Stomach smooth muscle (tissue), 2 donors: ENCODE data around the gene CLPTM1L.
"Not testable (repeated sequence)": the region's sequence is repeated elsewhere in the genome, so short reads cannot be mapped to it uniquely, and the experiment has no call there.

ENCODE experiments used
- H3K27ac ChIP-seq: one replicate; pipeline ENCODE4 v1.7.0; 2013; ENCODE audit warnings: mild to moderate bottlenecking, low read length, inconsistent platforms
- H3K27me3 ChIP-seq, 2 donors: one replicate each; pipeline ENCODE4 v1.7.0; 2013; ENCODE audit warnings: low read length in 2 of 2; ENCODE audit not compliant: insufficient read depth in 2 of 2, control insufficient read depth in 1 of 2
- H3K36me3 ChIP-seq, 2 donors: one replicate each; pipeline ENCODE4 v1.7.0; 2013; ENCODE audit warnings: low read length in 2 of 2; ENCODE audit not compliant: control insufficient read depth in 2 of 2, insufficient read depth in 2 of 2
- H3K4me1 ChIP-seq: one replicate; pipeline ENCODE4 v1.7.0; 2013; ENCODE audit warnings: low read length; ENCODE audit not compliant: control insufficient read depth, insufficient read depth
- H3K4me3 ChIP-seq, 2 donors: one replicate each; pipeline ENCODE4 v1.7.0; 2013; ENCODE audit warnings: low read length in 2 of 2
- H3K9ac ChIP-seq, 2 donors: one replicate each; pipeline ENCODE4 v1.7.0; 2013; ENCODE audit warnings: low read length in 2 of 2, mild to moderate bottlenecking in 1 of 2
- H3K9me3 ChIP-seq, 2 donors: one replicate each; pipeline ENCODE4 v1.7.0; 2013; ENCODE audit warnings: low read length in 2 of 2; ENCODE audit not compliant: control insufficient read depth in 2 of 2
- donor health status: healthy.
- donor health status: Pancreatic carcinoma.

Gene CLPTM1L

GRCh38 chr5:1347571-1347970 is 2.7 kb upstream of the CLPTM1L start:
- Histone ChIP-seq H3K27ac (no peak overlapping the region), H3K27me3 (no peaks in the 10 kb centered on the region), H3K36me3 (no peaks in the 10 kb centered on the region)

GRCh38 chr5:1346627-1347440 is 1.9 kb upstream of the CLPTM1L start:
- Histone ChIP-seq H3K27ac (no peak overlapping the region), H3K9me3 (no peaks in the 10 kb centered on the region), H3K9ac (no peak overlapping the region), H3K4me1 (peaks cover 20% of the 10 kb centered on the region), H3K36me3 (peaks cover 0 to 1% of the 10 kb centered on the region in 2 donors), H3K4me3 (no peak overlapping the region), H3K27me3 (no peaks in the 10 kb centered on the region)

More at GRCh38 chr5:1347571-1347970, 2.7 kb upstream of the CLPTM1L start:
- Histone ChIP-seq H3K9me3 (no peaks in the 10 kb centered on the region), H3K9ac (no peak overlapping the region), H3K4me1 (peaks cover 20% of the 10 kb centered on the region), H3K4me3 (no peak overlapping the region)

- H3K4me1 ChIP-seq = peaks cover 20% of the 10 kb centered on the region
These were observed 1.2 kb upstream of the CLPTM1L start for GRCh38 chr5:1345876-1346626.

GRCh38 chr5:1343931-1344901 is 683 bp downstream of the CLPTM1L start:
- H3K9me3 ChIP-seq = no peaks in the 10 kb centered on the region
- H3K27me3 ChIP-seq = no peaks in the 10 kb centered on the region
- peak overlapping the region; percentile 61 to 90 for H3K4me3 ChIP-seq
- H3K9ac ChIP-seq = peak overlapping the region; percentile 21 to 75
- peaks cover 20% of the 10 kb centered on the region for H3K4me1 ChIP-seq
- peaks cover 9 to 14% of the 10 kb centered on the region in 2 donors for H3K36me3 ChIP-seq
- H3K27ac ChIP-seq = no peak overlapping the region

More at GRCh38 chr5:1345876-1346626, 1.2 kb upstream of the CLPTM1L start:
- Histone ChIP-seq H3K9ac (peak overlapping the region; percentile 95 to 96), H3K27ac (no peak overlapping the region), H3K4me3 (peak overlapping the region; percentile 90 to 91), H3K9me3 (no peaks in the 10 kb centered on the region), H3K27me3 (no peaks in the 10 kb centered on the region), H3K36me3 (peaks cover 8 to 9% of the 10 kb centered on the region in 2 donors)

GRCh38 chr5:1343315-1343751 is 1.6 kb downstream of the CLPTM1L start:
- Histone ChIP-seq H3K4me3 (no peak overlapping the region), H3K27me3 (no peaks in the 10 kb centered on the region), H3K9me3 (no peaks in the 10 kb centered on the region), H3K9ac (no peak overlapping the region), H3K36me3 (peaks cover 12 to 15% of the 10 kb centered on the region in 2 donors), H3K27ac (no peak overlapping the region), H3K4me1 (peaks cover 20% of the 10 kb centered on the region)

- H3K27me3 ChIP-seq, H3K4me3 ChIP-seq, H3K9ac ChIP-seq, H3K27ac ChIP-seq, H3K9me3 ChIP-seq: not testable (repeated sequence)
- Histone ChIP-seq H3K4me1 (peaks cover 20% of the 10 kb centered on the region), H3K36me3 (peaks cover 15 to 21% of the 10 kb centered on the region in 2 donors)
These were observed 2.2 kb downstream of the CLPTM1L start for GRCh38 chr5:1342711-1343110.

- Histone ChIP-seq H3K36me3 (peaks cover 19 to 26% of the 10 kb centered on the region in 2 donors), H3K27me3 (no peaks in the 10 kb centered on the region), H3K9ac (no peak overlapping the region), H3K27ac (no peak overlapping the region), H3K4me3 (no peak overlapping the region), H3K9me3 (no peaks in the 10 kb centered on the region), H3K4me1 (peaks cover 20% of the 10 kb centered on the region)
These were observed 2.6 kb downstream of the CLPTM1L start for GRCh38 chr5:1342268-1342667.

GRCh38 chr5:1341863-1342262 is 3.0 kb downstream of the CLPTM1L start:
- no peak overlapping the region for H3K9ac ChIP-seq
- H3K27me3 ChIP-seq = no peaks in the 10 kb centered on the region
- no peak overlapping the region for H3K4me3 ChIP-seq
- H3K27ac ChIP-seq = no peak overlapping the region
- H3K4me1 ChIP-seq = peaks cover 20% of the 10 kb centered on the region
- H3K9me3 ChIP-seq = no peaks in the 10 kb centered on the region
- peaks cover 23 to 30% of the 10 kb centered on the region in 2 donors for H3K36me3 ChIP-seq

GRCh38 chr5:1339818-1340210 is 5.1 kb downstream of the CLPTM1L start:
- H3K9ac ChIP-seq, H3K27me3 ChIP-seq, H3K4me3 ChIP-seq, H3K9me3 ChIP-seq, H3K27ac ChIP-seq: not testable (repeated sequence)
- peaks cover 11% of the 10 kb centered on the region for H3K4me1 ChIP-seq
- H3K36me3 ChIP-seq = peaks cover 35 to 48% of the 10 kb centered on the region in 2 donors

- Histone ChIP-seq H3K4me1 (peaks cover 10% of the 10 kb centered on the region), H3K36me3 (peaks cover 36 to 50% of the 10 kb centered on the region in 2 donors)
- not testable (repeated sequence) for H3K4me3 ChIP-seq, H3K27ac ChIP-seq, H3K9ac ChIP-seq, H3K9me3 ChIP-seq, H3K27me3 ChIP-seq
These were observed 5.6 kb downstream of the CLPTM1L start for GRCh38 chr5:1339139-1339817.
